WTC11 (cell line): ENCODE results near the gene DDX10.

Experiments used
- CREB1 ChIP-seq: sonication (generic); formaldehyde crosslinking; IDR thresholded peaks from 2 replicates; pipeline ENCODE4 v1.8.0; 2023; ENCODE audit warnings: mild to moderate bottlenecking, missing genetic modification reagents
- CTCF ChIP-seq: fragments of 200-600 bp; IDR thresholded peaks from 2 replicates; pipeline ENCODE4 v1.8.0; 2022; ENCODE audit warnings: antibody characterized with exemption
- E2F5 ChIP-seq: sonication (generic); formaldehyde crosslinking; IDR thresholded peaks from 2 replicates; pipeline ENCODE4 v1.8.1; 2022; ENCODE audit warnings: mild to moderate bottlenecking, moderate library complexity, missing genetic modification reagents
- GABPB1 ChIP-seq: sonication (generic); formaldehyde crosslinking; IDR thresholded peaks from 2 replicates; pipeline ENCODE4 v1.8.1; 2023; ENCODE audit warnings: mild to moderate bottlenecking, missing genetic modification reagents
- HMGA2 ChIP-seq: fragments of 250-450 bp; sonication (Bioruptor Pico); IDR thresholded peaks from 2 replicates; pipeline ENCODE4 v1.4.0; 2021; ENCODE audit warnings: mild to moderate bottlenecking, moderate library complexity
- IRF2 ChIP-seq: sonication (generic); formaldehyde crosslinking; IDR thresholded peaks from 2 replicates; pipeline ENCODE4 v1.8.0; 2022; ENCODE audit warnings: low read depth, missing genetic modification reagents, borderline replicate concordance
- USF1 ChIP-seq: sonication (generic); formaldehyde crosslinking; IDR thresholded peaks from 2 replicates; pipeline ENCODE4 v1.8.0; 2022; ENCODE audit warnings: mild to moderate bottlenecking, missing genetic modification reagents
- USF2 ChIP-seq: sonication (generic); formaldehyde crosslinking; IDR thresholded peaks from 2 replicates; pipeline ENCODE4 v1.8.1; 2023; ENCODE audit warnings: mild to moderate bottlenecking, missing genetic modification reagents, moderate library complexity
- ZNF423 ChIP-seq: fragments of 250-450 bp; sonication (Bioruptor Pico); IDR thresholded peaks from 2 replicates; pipeline ENCODE4 v2.1.2; 2022; ENCODE audit warnings: mild to moderate bottlenecking, moderate library complexity

- TF ChIP-seq CTCF, result no peak
- no peak for TF ChIP-seq GABPB1
- no peak for TF ChIP-seq IRF2 (CRISPR knock-in tag)
- no peak for TF ChIP-seq USF1 (CRISPR knock-in tag)
- no peak for TF ChIP-seq ZNF423
- no peak for TF ChIP-seq USF2 (CRISPR knock-in tag)
- no peak for TF ChIP-seq E2F5 (CRISPR knock-in tag)
- TF ChIP-seq HMGA2 (CRISPR knock-in tag), result no peak
- no peak for TF ChIP-seq CREB1 (CRISPR knock-in tag)
These were observed 269.8 kb downstream of the DDX10 start for GRCh38 chr11:108934696-108935095.
